ENCODE measurements around the gene MYBBP1A.

DNA sequence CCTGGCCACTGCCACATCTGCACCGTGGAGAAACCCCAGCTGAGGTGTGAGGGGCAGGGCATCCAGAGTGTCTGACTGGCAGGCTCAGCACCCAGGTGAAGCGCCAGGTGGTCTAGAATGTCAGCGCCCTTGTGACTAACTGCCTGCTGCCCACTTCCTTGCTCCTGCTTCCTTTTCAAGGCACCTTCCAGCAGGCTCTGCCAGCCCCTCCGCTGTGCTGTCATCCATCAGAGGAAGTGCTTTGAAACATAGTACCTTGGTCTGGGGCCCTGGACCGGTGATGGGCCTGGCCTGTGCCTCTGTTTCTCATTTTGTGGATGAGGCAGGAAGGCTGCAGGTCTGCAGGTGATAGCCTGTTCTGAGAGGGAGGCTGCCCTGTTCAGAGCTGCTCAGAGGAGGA is 51.0 kb downstream of the MYBBP1A start:
- TF ChIP-seq EP300 (IDR thresholded peaks at IDR 0.05; ENCODE audit: low read depth) (no peak), CTCF (IDR thresholded peaks at IDR 0.05) (no peak)
